Panc1 (cell line): ENCODE data around the gene SYT2. TPM values are rescaled to one million over a fixed set of nuclear protein-coding genes. Genes with fewer than 3 reads are reported as not detected.

Experiments used
- ATAC-seq: fragments of 200-7000 bp; cut with Tn5 transposase; 2 replicates; pipeline ENCODE4 v1.9.1; 2020; ENCODE audit warnings: mild to moderate bottlenecking, moderate library complexity
- BruUV-seq: library from RNA; stranded (reverse); fragments of 400-500 nt; replicated peaks from 2 replicates; lab custom pipeline; 2021; lab: Mats Ljungman, UMichigan
- CTCF ChIA-PET: fragments of 300-600 bp; sonication (Branson Sonifier 250); formaldehyde crosslinking; loops from one replicate; lab custom pipeline; 2022; ENCODE audit warnings: antibody characterized with exemption; lab: Charles Lee
- POLR2A ChIA-PET: fragments of 300-600 bp; sonication (Branson Sonifier 250); formaldehyde crosslinking; loops from one replicate; lab custom pipeline; 2022; ENCODE audit warnings: antibody characterized with exemption; lab: Charles Lee
- DNase-seq: peaks from one replicate; pipeline ENCODE4 v3.0.0-alpha.2; 2010; ENCODE audit warnings: low read depth, low spot score
- H3K27ac ChIP-seq: 2 replicates; pipeline ENCODE4 v1.5.1; 2011; ENCODE audit warnings: mild to moderate bottlenecking, low read length, inconsistent platforms
- H3K27me3 ChIP-seq: fragments of 200-500 bp; sonication (Bioruptor generic); 2 replicates; pipeline ENCODE4 v1.6.0; 2014; ENCODE audit warnings: low read length, inconsistent platforms; ENCODE audit not compliant: control insufficient read depth, insufficient read depth
- H3K36me3 ChIP-seq: fragments of 200-500 bp; sonication (Bioruptor generic); 2 replicates; pipeline ENCODE4 v1.5.1; 2014; ENCODE audit warnings: inconsistent platforms, mild to moderate bottlenecking, low read length, moderate library complexity; ENCODE audit not compliant: control insufficient read depth, insufficient read depth
- H3K4me1 ChIP-seq: 2 replicates; pipeline ENCODE4 v1.5.1; 2011; ENCODE audit warnings: inconsistent platforms, mild to moderate bottlenecking, low read length, moderate library complexity; ENCODE audit not compliant: control insufficient read depth, insufficient read depth
- H3K4me3 ChIP-seq, 2 experiments: 2 replicates each; pipeline ENCODE4 v1.5.1; 2011 to 2012; ENCODE audit warnings: low read depth in 2 of 2, low read length in 2 of 2, mild to moderate bottlenecking in 2 of 2, inconsistent platforms in 1 of 2, moderate library complexity in 1 of 2
- H3K9me3 ChIP-seq: fragments of 200-500 bp; sonication (Bioruptor generic); 2 replicates; pipeline ENCODE4 v1.5.1; 2014; ENCODE audit warnings: low read depth, mild to moderate bottlenecking, inconsistent platforms, low read length, moderate library complexity; ENCODE audit not compliant: control insufficient read depth, insufficient read depth
- CTCF ChIP-seq: fragments of 450-650 bp; IDR thresholded peaks from 2 replicates; pipeline ENCODE4 v1.5.1; 2017; ENCODE audit warnings: mild to moderate bottlenecking
- POLR2AphosphoS5 ChIP-seq: IDR thresholded peaks from 2 replicates; pipeline ENCODE4 v1.6.1; 2012; ENCODE audit warnings: mild to moderate bottlenecking, low read depth, low read length, moderate library complexity
- REST ChIP-seq, 2 experiments: IDR thresholded peaks; 2 replicates each; pipeline ENCODE4 v1.6.1; 2011 to 2012; ENCODE audit warnings: low read depth in 2 of 2, control low read depth in 1 of 2, low read length in 1 of 2, mild to moderate bottlenecking in 1 of 2, moderate library complexity in 1 of 2; ENCODE audit not compliant: insufficient read depth in 1 of 2
- SIN3A ChIP-seq: IDR thresholded peaks from 2 replicates; pipeline ENCODE4 v1.6.1; 2012; ENCODE audit warnings: low read depth, mild to moderate bottlenecking, low read length, moderate library complexity, borderline replicate concordance; ENCODE audit not compliant: insufficient read depth
- TCF7L2 ChIP-seq: IDR thresholded peaks from 2 replicates; pipeline ENCODE4 v1.6.1; 2011; ENCODE audit warnings: mild to moderate bottlenecking, low read depth, low read length, inconsistent platforms
- in situ Hi-C: cut with HindIII; loops from 2 replicates; pipeline ENCODE4 v1.10.0; 2016; ENCODE audit warnings: low sequenced_read_pairs, low pct_unique_long_range_greater_than_20kb
- intact Hi-C: fragments of 100-400 bp; cut with micrococcal nuclease; formaldehyde crosslinking; loops from one replicate; pipeline ENCODE4 v1.10.0; 2022; ENCODE audit not compliant: unreplicated experiment
- total RNA-seq: library from RNA; stranded (reverse); gene quantifications from one replicate; pipeline ENCODE4 v1.2.1, GENCODE V29; 2021; ENCODE audit not compliant: unreplicated experiment

SYT2 gene
- total RNA-seq, 1 experiment from 2014 or later: 0.03 TPM

- DNase-seq: no peak
- no TSS peak for BruUV-seq
- Histone ChIP-seq H3K9me3 (no peaks in the 10 kb centered on the region), H3K4me1 (no peaks in the 10 kb centered on the region), H3K27me3 (peaks cover 11% of the 10 kb centered on the region; the same call in 1 of the 2 replicates), H3K27ac (no peak overlapping the region), H3K36me3 (no peaks in the 10 kb centered on the region), H3K4me3 (no peak overlapping the region)
- no peak for ATAC-seq
- in situ Hi-C loops (no loop called here), intact Hi-C loops (no loop called here)
- ChIA-PET CTCF (no interaction called here), POLR2A (no interaction called here)
- TF ChIP-seq CTCF: no peak
- TF ChIP-seq POLR2AphosphoS5: no peak
- TF ChIP-seq TCF7L2: no peak
- TF ChIP-seq REST (IDR thresholded peaks at IDR 0.05; ENCODE audit: insufficient read depth in 1 of 2, low read depth in 2 of 2, low read length in 1 of 2): no peak
- TF ChIP-seq SIN3A: no peak
Measured at GRCh38 chr1:202654079-202654478, 56.2 kb downstream of the SYT2 start.

- CTCF ChIA-PET: interaction anchor here (0.6 kb wide), 2 partner anchors 342 to 431 kb away, joined by 3 to 6 read pairs; no protein-coding TSS in a partner anchor
- POLR2A ChIA-PET: no interaction called here
- no peaks in the 10 kb centered on the region for H3K9me3 ChIP-seq
- no peaks in the 10 kb centered on the region for H3K4me1 ChIP-seq
- intact Hi-C loops (no loop called here), in situ Hi-C loops (no loop called here)
- DNase-seq (no peak), ATAC-seq (no peak)
- H3K27ac ChIP-seq: no peak overlapping the region
- BruUV-seq: no TSS peak
- TF ChIP-seq CTCF: no peak
- TF ChIP-seq TCF7L2: no peak
- TF ChIP-seq SIN3A: no peak
- no peak for TF ChIP-seq REST (IDR thresholded peaks at IDR 0.05; ENCODE audit: insufficient read depth in 1 of 2, low read depth in 2 of 2, low read length in 1 of 2)
- TF ChIP-seq POLR2AphosphoS5: no peak
- H3K4me3 ChIP-seq: no peak overlapping the region
- no peaks in the 10 kb centered on the region for H3K36me3 ChIP-seq
- peaks cover 8% of the 10 kb centered on the region; the same call in 1 of the 2 replicates for H3K27me3 ChIP-seq
Measured at GRCh38 chr1:202649553-202650392, 60.5 kb downstream of the SYT2 start.
